Measurements from ENCODE around the gene MAPT. TPM values are rescaled to one million over a fixed set of nuclear protein-coding genes. Genes with fewer than 3 reads are reported as not detected.

The MAPT gene
- total RNA-seq, 1 donor from 2014 or later, result 2.4 TPM

DNA sequence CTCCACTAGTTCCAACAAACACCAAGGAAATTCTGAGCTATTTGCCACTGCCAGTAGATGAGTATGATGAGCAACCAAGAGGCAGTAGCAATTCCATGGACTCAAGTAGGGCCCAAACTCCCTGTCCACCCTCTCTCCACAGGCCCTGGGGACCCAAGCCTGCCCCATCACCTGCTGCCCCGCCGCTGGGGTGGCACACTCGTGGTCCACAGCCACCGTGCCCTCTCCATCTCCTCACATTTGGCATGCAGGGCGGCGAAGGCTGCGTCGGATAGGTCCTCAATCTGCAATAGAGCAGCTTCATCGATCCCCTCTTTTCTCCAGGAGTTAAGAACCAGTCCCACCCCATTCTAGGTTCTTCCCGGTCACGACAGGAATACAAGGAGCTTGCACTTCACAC, 138.6 kb downstream of the MAPT start:
- Mint-ChIP-seq H3K4me1 (peaks cover 6% of the 10 kb centered on the region), H3K4me3 (no peak overlapping the region), H3K27ac (no peak overlapping the region), H3K9me3 (no peaks in the 10 kb centered on the region), H3K36me3 (peaks cover 60% of the 10 kb centered on the region), H3K27me3 (ENCODE audit: insufficient read depth, low read depth) (peaks cover 2% of the 10 kb centered on the region)
- H3K4me3 ChIP-seq, result no peak overlapping the region
- peaks cover 11% of the 10 kb centered on the region for H3K36me3 ChIP-seq
- H3F3A ChIP-seq (ENCODE audit: low read depth), result peaks cover 23% of the 10 kb centered on the region
- H3K79me2 ChIP-seq (ENCODE audit: low read depth), result peaks cover under 1% of the 10 kb centered on the region
- H3K27me3 ChIP-seq, result no peaks in the 10 kb centered on the region
- peaks cover 52% of the 10 kb centered on the region for H4K20me1 ChIP-seq (ENCODE audit: low read depth)
- H3K27ac ChIP-seq, result no peak overlapping the region
- no peak for DNase-seq (ENCODE audit: low spot score)
- H3K9ac ChIP-seq, result no peak overlapping the region
- TF ChIP-seq, protein P1, sequence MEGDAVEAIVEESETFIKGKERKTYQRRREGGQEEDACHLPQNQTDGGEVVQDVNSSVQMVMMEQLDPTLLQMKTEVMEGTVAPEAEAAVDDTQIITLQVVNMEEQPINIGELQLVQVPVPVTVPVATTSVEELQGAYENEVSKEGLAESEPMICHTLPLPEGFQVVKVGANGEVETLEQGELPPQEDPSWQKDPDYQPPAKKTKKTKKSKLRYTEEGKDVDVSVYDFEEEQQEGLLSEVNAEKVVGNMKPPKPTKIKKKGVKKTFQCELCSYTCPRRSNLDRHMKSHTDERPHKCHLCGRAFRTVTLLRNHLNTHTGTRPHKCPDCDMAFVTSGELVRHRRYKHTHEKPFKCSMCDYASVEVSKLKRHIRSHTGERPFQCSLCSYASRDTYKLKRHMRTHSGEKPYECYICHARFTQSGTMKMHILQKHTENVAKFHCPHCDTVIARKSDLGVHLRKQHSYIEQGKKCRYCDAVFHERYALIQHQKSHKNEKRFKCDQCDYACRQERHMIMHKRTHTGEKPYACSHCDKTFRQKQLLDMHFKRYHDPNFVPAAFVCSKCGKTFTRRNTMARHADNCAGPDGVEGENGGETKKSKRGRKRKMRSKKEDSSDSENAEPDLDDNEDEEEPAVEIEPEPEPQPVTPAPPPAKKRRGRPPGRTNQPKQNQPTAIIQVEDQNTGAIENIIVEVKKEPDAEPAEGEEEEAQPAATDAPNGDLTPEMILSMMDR (IDR thresholded peaks at IDR 0.05), result no peak
- TF ChIP-seq EZH2 (IDR thresholded peaks at IDR 0.05), result no peak
- TF ChIP-seq EZH2phosphoT487 (IDR thresholded peaks at IDR 0.05), result no peak
- H2AFZ ChIP-seq (replicated peaks), result no peak overlapping the region
- H3K4me2 ChIP-seq, result no peak overlapping the region
- H3K4me1 ChIP-seq, result peaks cover 13% of the 10 kb centered on the region
- no peaks in the 10 kb centered on the region for H3K9me3 ChIP-seq (ENCODE audit: low read depth)

- Histone ChIP-seq H3K79me2 (ENCODE audit: low read depth) (peaks cover 3% of the 10 kb centered on the region), H3K9me3 (ENCODE audit: low read depth) (no peaks in the 10 kb centered on the region), H3K4me1 (peaks cover 8% of the 10 kb centered on the region), H3K9ac (no peak overlapping the region), H3K4me2 (no peak overlapping the region), H3K36me3 (peaks cover 11% of the 10 kb centered on the region), H2AFZ (replicated peaks) (no peak overlapping the region), H3F3A (ENCODE audit: low read depth) (peaks cover 23% of the 10 kb centered on the region), H3K27ac (no peak overlapping the region), H3K4me3 (no peak overlapping the region), H4K20me1 (ENCODE audit: low read depth) (peaks cover 47% of the 10 kb centered on the region), H3K27me3 (no peaks in the 10 kb centered on the region)
- DNase-seq (ENCODE audit: low spot score), result no peak
- Mint-ChIP-seq H3K27me3 (ENCODE audit: insufficient read depth, low read depth) (peaks cover 2% of the 10 kb centered on the region), H3K4me1 (peaks cover 4% of the 10 kb centered on the region), H3K27ac (no peak overlapping the region), H3K36me3 (peaks cover 61% of the 10 kb centered on the region), H3K9me3 (no peaks in the 10 kb centered on the region), H3K4me3 (no peak overlapping the region)
- TF ChIP-seq, protein P1 (IDR thresholded peaks at IDR 0.05), result no peak
- no peak for TF ChIP-seq EZH2phosphoT487 (IDR thresholded peaks at IDR 0.05)
- no peak for TF ChIP-seq EZH2 (IDR thresholded peaks at IDR 0.05)
Measured at GRCh38 chr17:46033392-46033791, 139.0 kb downstream of the MAPT start.

DNA sequence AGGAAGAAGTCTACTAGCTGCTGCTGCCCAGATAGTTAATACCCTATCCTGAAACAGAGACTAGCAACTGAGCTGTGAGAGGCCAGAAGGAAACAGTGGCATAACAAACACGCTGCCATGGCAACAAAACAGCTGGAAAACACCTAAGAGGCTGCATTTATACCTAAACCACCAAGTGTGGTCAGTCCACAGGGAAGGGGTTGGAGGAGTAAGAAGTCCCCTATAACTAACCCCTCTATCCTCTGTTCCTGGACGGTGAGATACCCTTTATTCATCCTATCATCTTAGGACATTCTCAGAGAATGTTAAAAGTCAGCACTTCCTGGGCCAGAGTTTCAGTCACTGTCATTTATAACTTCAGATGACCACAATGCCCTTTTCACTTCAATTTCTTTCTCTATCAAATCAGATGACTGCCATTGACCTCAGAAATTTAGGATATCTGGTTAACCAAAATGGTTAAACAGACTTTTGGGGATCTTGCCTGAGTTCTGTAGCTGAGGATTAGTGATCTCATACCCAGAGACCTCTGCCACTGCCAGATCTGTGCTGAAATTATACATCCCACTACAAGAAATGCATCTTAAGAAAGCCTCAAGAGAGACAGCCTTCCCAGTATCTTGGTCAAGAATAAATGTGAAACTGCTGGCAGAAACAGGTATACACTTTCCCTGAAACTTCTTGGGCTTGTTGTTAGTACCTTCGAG, 140.9 kb downstream of the MAPT start:
- no peak overlapping the region for H2AFZ ChIP-seq (replicated peaks)
- Mint-ChIP-seq H3K27me3 (ENCODE audit: insufficient read depth, low read depth) (peaks cover 2% of the 10 kb centered on the region), H3K4me3 (no peak overlapping the region), H3K9me3 (no peaks in the 10 kb centered on the region), H3K27ac (no peak overlapping the region), H3K4me1 (no peaks in the 10 kb centered on the region), H3K36me3 (peaks cover 62% of the 10 kb centered on the region)
- H3K4me1 ChIP-seq, result no peaks in the 10 kb centered on the region
- TF ChIP-seq, protein P1 (IDR thresholded peaks at IDR 0.05), result no peak
- TF ChIP-seq EZH2 (IDR thresholded peaks at IDR 0.05) (no peak), EZH2phosphoT487 (IDR thresholded peaks at IDR 0.05) (no peak)
- peaks cover 31% of the 10 kb centered on the region for H4K20me1 ChIP-seq (ENCODE audit: low read depth)
- H3F3A ChIP-seq (ENCODE audit: low read depth), result peaks cover 7% of the 10 kb centered on the region
- peaks cover 4% of the 10 kb centered on the region for H3K79me2 ChIP-seq (ENCODE audit: low read depth)
- no peaks in the 10 kb centered on the region for H3K27me3 ChIP-seq
- H3K9ac ChIP-seq, result no peak overlapping the region
- no peak overlapping the region for H3K4me3 ChIP-seq
- H3K9me3 ChIP-seq (ENCODE audit: low read depth), result no peaks in the 10 kb centered on the region
- H3K4me2 ChIP-seq, result no peak overlapping the region
- DNase-seq (ENCODE audit: low spot score), result no peak
- H3K27ac ChIP-seq, result no peak overlapping the region
- H3K36me3 ChIP-seq, result peaks cover 17% of the 10 kb centered on the region
